ENCODE measurements around the gene PNMA3.
"Not testable (repeated sequence)": the region's sequence is repeated elsewhere in the genome, so short reads cannot be mapped to it uniquely, and the experiment has no call there.

The PNMA3 gene

DNA sequence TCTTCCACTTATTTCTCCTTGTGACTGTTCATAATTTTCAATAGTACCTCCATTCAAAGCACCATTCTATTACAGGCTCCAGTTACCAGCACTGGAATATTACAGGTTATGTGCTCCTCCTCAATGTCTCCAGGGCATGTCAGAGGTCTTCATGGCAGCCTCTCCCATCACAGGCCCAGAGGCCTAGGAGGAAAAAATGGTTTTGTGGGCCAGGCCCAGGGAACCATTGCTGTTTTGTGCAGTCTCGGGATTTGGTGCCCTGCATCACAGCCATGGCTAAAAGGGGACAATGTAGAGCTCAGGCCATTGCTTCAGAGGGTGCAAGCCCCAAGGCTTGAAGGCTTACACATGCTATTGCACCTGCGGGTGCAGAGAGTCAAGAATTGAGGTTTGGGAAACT is 7.2 kb upstream of the PNMA3 start:
- no peak overlapping the region for H3K27ac ChIP-seq (ENCODE audit: low read depth, low read length)
- H3K4me1 ChIP-seq (ENCODE audit: control insufficient read depth in 5 of 5, insufficient read depth in 5 of 5, low read length in 5 of 5): peaks cover 0 to 4% (median 0%) of the 10 kb centered on the region in 5 donors
- H3K9me3 ChIP-seq (ENCODE audit: control insufficient read depth in 5 of 5, low read length in 5 of 5): peaks cover 3 to 18% (median 16%) of the 10 kb centered on the region in 5 donors
- no peak overlapping the region for H3K4me3 ChIP-seq (ENCODE audit: low read depth in 1 of 5, low read length in 5 of 5)
- H3K9ac ChIP-seq (ENCODE audit: low read length in 5 of 5): no peak overlapping the region
- peaks cover 0 to 7% (median 0%) of the 10 kb centered on the region in 5 donors for H3K27me3 ChIP-seq (ENCODE audit: control insufficient read depth in 5 of 5, insufficient read depth in 4 of 5, low read length in 5 of 5)
- H3K36me3 ChIP-seq (ENCODE audit: control insufficient read depth in 5 of 5, insufficient read depth in 5 of 5, low read length in 5 of 5): no peaks in the 10 kb centered on the region

GRCh38 chrX:153052534-153052933 is 3.7 kb upstream of the PNMA3 start:
- no peak overlapping the region for H3K4me3 ChIP-seq (ENCODE audit: low read depth in 1 of 5, low read length in 5 of 5)
- no peak overlapping the region for H3K9ac ChIP-seq (ENCODE audit: low read length in 5 of 5)
- H3K4me1 ChIP-seq (ENCODE audit: control insufficient read depth in 5 of 5, insufficient read depth in 5 of 5, low read length in 5 of 5): peaks cover 0 to 8% (median 1%) of the 10 kb centered on the region in 5 donors
- H3K27me3 ChIP-seq (ENCODE audit: control insufficient read depth in 5 of 5, insufficient read depth in 4 of 5, low read length in 5 of 5): peaks cover 4 to 15% (median 12%) of the 10 kb centered on the region in 5 donors
- H3K27ac ChIP-seq (ENCODE audit: low read depth, low read length): no peak overlapping the region
- H3K9me3 ChIP-seq (ENCODE audit: control insufficient read depth in 5 of 5, low read length in 5 of 5): peaks cover 3 to 18% (median 16%) of the 10 kb centered on the region in 5 donors
- H3K36me3 ChIP-seq (ENCODE audit: control insufficient read depth in 5 of 5, insufficient read depth in 5 of 5, low read length in 5 of 5): no peaks in the 10 kb centered on the region

DNA sequence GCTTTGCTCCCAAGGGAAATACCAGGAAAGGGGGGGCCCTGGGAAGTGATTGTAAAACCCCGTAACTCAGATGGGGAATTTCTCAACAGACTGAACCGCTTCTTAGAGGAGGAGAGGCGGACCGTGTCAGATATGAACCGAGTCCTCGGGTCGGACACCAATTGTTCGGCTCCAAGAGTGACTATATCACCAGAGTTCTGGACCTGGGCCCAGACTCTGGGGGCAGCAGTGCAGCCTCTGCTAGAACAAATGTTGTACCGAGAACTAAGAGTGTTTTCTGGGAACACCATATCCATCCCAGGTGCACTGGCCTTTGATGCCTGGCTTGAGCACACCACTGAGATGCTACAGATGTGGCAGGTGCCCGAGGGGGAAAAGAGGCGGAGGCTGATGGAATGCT is 1.0 kb downstream of the PNMA3 start:
- H3K36me3 ChIP-seq (ENCODE audit: control insufficient read depth in 5 of 5, insufficient read depth in 5 of 5, low read length in 5 of 5): no peaks in the 10 kb centered on the region
- H3K9me3 ChIP-seq (ENCODE audit: control insufficient read depth in 5 of 5, low read length in 5 of 5): peaks cover 0 to 3% (median 0%) of the 10 kb centered on the region in 5 donors
- H3K4me1 ChIP-seq (ENCODE audit: control insufficient read depth in 5 of 5, insufficient read depth in 5 of 5, low read length in 5 of 5): peaks cover 0 to 15% (median 4%) of the 10 kb centered on the region in 5 donors
- no peak overlapping the region for H3K9ac ChIP-seq (ENCODE audit: low read length in 5 of 5)
- no peak overlapping the region for H3K27ac ChIP-seq (ENCODE audit: low read depth, low read length)
- H3K27me3 ChIP-seq (ENCODE audit: control insufficient read depth in 5 of 5, insufficient read depth in 4 of 5, low read length in 5 of 5): peaks cover 13 to 36% (median 27%) of the 10 kb centered on the region in 5 donors
- no peak overlapping the region for H3K4me3 ChIP-seq (ENCODE audit: low read depth in 1 of 5, low read length in 5 of 5)

DNA sequence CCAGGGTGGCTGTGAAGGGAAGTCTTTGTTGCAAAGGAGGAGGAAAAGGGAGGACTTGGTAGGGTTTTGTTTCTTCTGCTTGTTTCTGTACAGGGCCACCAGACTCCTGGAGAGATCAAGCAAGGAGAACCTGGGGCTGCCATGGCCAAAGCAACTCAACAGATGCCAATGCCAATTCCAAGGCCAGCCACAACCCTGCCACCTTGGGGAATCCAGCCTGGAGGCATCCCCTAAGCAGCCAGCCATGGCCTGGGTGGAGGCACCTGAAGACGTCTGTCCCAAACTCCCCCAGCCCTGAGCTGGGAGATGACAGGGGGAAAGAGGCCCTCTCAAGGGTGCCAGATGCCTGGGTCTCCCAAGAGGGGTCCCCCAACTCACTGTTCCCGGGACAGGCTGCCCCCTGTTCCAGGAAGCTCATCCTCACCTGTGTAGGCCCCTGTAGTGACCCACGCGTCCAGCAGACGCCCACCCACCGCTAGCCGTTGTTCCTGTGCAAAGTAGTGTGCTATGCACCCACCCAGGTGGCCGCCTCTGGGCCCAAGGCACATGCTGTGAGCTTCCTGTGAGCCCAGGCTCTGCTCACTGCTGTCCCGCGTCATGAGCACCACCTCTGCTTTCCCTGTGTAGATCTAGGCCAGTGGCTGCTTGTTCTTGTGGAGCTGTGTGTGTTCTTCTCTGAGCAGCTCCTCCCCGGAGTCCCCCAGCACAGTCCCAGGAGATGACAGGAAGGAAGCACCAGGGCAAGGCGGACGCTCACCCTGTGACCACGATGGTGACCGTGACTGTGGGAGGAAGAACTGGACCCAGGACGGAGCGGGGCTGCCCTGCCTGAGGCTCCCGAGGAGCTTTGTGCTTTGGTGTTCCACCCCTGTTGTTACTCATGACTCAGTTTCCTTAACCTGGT is 3.2 kb downstream of the PNMA3 start:
- peaks cover 1 to 24% (median 13%) of the 10 kb centered on the region in 5 donors for H3K4me1 ChIP-seq (ENCODE audit: control insufficient read depth in 5 of 5, insufficient read depth in 5 of 5, low read length in 5 of 5)
- H3K27ac ChIP-seq (ENCODE audit: low read depth, low read length): no peak overlapping the region
- peaks cover 13 to 39% (median 30%) of the 10 kb centered on the region in 5 donors for H3K27me3 ChIP-seq (ENCODE audit: control insufficient read depth in 5 of 5, insufficient read depth in 4 of 5, low read length in 5 of 5)
- H3K9ac ChIP-seq (ENCODE audit: low read length in 5 of 5): no peak overlapping the region
- no peak overlapping the region for H3K4me3 ChIP-seq (ENCODE audit: low read depth in 1 of 5, low read length in 5 of 5)
- H3K36me3 ChIP-seq (ENCODE audit: control insufficient read depth in 5 of 5, insufficient read depth in 5 of 5, low read length in 5 of 5): no peaks in the 10 kb centered on the region
- H3K9me3 ChIP-seq (ENCODE audit: control insufficient read depth in 5 of 5, low read length in 5 of 5): no peaks in the 10 kb centered on the region

DNA sequence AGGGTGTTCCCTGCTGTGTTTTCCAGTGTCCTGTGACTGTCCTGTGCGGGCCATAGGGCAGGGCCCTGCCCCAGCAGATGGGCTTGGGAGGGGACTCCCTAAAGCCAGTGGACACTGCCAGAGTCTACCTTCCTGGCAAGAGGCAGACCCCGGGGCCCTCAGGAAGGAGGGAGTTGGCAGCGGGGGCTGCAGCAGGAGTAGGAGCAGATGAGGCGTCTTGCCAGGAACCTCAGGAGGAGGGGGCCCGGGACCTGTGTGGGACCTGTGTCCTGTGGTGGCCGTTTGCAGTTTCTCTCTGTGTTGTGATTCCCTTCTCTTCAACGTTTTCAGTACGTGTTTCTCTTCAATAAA is 3.8 kb downstream of the PNMA3 start:
- no peak overlapping the region for H3K9ac ChIP-seq (ENCODE audit: low read length in 5 of 5)
- H3K4me1 ChIP-seq (ENCODE audit: control insufficient read depth in 5 of 5, insufficient read depth in 5 of 5, low read length in 5 of 5): peaks cover 1 to 24% (median 13%) of the 10 kb centered on the region in 5 donors
- peaks cover 13 to 39% (median 27%) of the 10 kb centered on the region in 5 donors for H3K27me3 ChIP-seq (ENCODE audit: control insufficient read depth in 5 of 5, insufficient read depth in 4 of 5, low read length in 5 of 5)
- no peak overlapping the region for H3K4me3 ChIP-seq (ENCODE audit: low read depth in 1 of 5, low read length in 5 of 5)
- no peaks in the 10 kb centered on the region for H3K9me3 ChIP-seq (ENCODE audit: control insufficient read depth in 5 of 5, low read length in 5 of 5)
- H3K36me3 ChIP-seq (ENCODE audit: control insufficient read depth in 5 of 5, insufficient read depth in 5 of 5, low read length in 5 of 5): no peaks in the 10 kb centered on the region
- H3K27ac ChIP-seq (ENCODE audit: low read depth, low read length): no peak overlapping the region

GRCh38 chrX:153061732-153062131 is 5.5 kb downstream of the PNMA3 start:
- Histone ChIP-seq H3K27ac (ENCODE audit: low read depth, low read length) (no peak overlapping the region), H3K4me1 (ENCODE audit: control insufficient read depth in 5 of 5, insufficient read depth in 5 of 5, low read length in 5 of 5) (peaks cover 1 to 24% (median 13%) of the 10 kb centered on the region in 5 donors), H3K4me3 (ENCODE audit: low read depth in 1 of 5, low read length in 5 of 5) (no peak overlapping the region), H3K9ac (ENCODE audit: low read length in 5 of 5) (no peak overlapping the region), H3K27me3 (ENCODE audit: control insufficient read depth in 5 of 5, insufficient read depth in 4 of 5, low read length in 5 of 5) (peaks cover 13 to 34% (median 24%) of the 10 kb centered on the region in 5 donors), H3K36me3 (ENCODE audit: control insufficient read depth in 5 of 5, insufficient read depth in 5 of 5, low read length in 5 of 5) (no peaks in the 10 kb centered on the region), H3K9me3 (ENCODE audit: control insufficient read depth in 5 of 5, low read length in 5 of 5) (no peaks in the 10 kb centered on the region)

- Histone ChIP-seq H3K4me1 (ENCODE audit: control insufficient read depth in 5 of 5, insufficient read depth in 5 of 5, low read length in 5 of 5) (peaks cover 0 to 15% (median 11%) of the 10 kb centered on the region in 5 donors), H3K27me3 (ENCODE audit: control insufficient read depth in 5 of 5, insufficient read depth in 4 of 5, low read length in 5 of 5) (peaks cover 2 to 20% (median 13%) of the 10 kb centered on the region in 5 donors), H3K9me3 (ENCODE audit: control insufficient read depth in 5 of 5, low read length in 5 of 5) (no peaks in the 10 kb centered on the region), H3K36me3 (ENCODE audit: control insufficient read depth in 5 of 5, insufficient read depth in 5 of 5, low read length in 5 of 5) (no peaks in the 10 kb centered on the region), H3K9ac (ENCODE audit: low read length in 5 of 5) (no peak overlapping the region), H3K27ac (ENCODE audit: low read depth, low read length) (no peak overlapping the region), H3K4me3 (ENCODE audit: low read depth in 1 of 5, low read length in 5 of 5) (no peak overlapping the region)
These were observed 7.0 kb downstream of the PNMA3 start for GRCh38 chrX:153063315-153063714.

GRCh38 chrX:153064061-153064460 is 7.8 kb downstream of the PNMA3 start:
- Histone ChIP-seq H3K9ac (ENCODE audit: low read length in 5 of 5) (no peak overlapping the region), H3K27ac (ENCODE audit: low read depth, low read length) (no peak overlapping the region), H3K4me1 (ENCODE audit: control insufficient read depth in 5 of 5, insufficient read depth in 5 of 5, low read length in 5 of 5) (peaks cover 0 to 12% (median 7%) of the 10 kb centered on the region in 5 donors), H3K4me3 (ENCODE audit: low read depth in 1 of 5, low read length in 5 of 5) (no peak overlapping the region), H3K27me3 (ENCODE audit: control insufficient read depth in 5 of 5, insufficient read depth in 4 of 5, low read length in 5 of 5) (peaks cover 0 to 14% (median 7%) of the 10 kb centered on the region in 5 donors), H3K9me3 (ENCODE audit: control insufficient read depth in 5 of 5, low read length in 5 of 5) (no peaks in the 10 kb centered on the region), H3K36me3 (ENCODE audit: control insufficient read depth in 5 of 5, insufficient read depth in 5 of 5, low read length in 5 of 5) (no peaks in the 10 kb centered on the region)

DNA sequence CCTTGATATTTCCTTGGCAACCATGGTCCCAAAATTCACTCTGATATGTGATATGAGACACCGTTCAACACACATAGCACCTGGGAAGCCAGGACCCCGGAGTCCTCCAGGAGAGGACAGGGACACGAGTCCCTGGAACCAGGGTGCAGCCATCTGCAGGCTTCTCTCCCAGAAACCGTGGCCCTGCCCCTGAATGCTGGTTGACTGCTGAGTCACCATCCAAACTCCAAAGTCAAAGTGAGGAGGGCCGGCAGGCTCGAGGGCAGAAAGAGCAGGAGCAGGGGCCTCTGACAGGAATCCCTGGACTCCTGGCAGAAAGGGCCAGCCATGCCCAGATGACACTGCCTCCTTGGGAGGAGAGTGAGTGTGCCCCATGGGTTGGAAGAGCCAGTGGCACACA is 9.1 kb downstream of the PNMA3 start:
- H3K4me1 ChIP-seq (ENCODE audit: control insufficient read depth in 5 of 5, insufficient read depth in 5 of 5, low read length in 5 of 5): peaks cover 0 to 12% (median 7%) of the 10 kb centered on the region in 5 donors
- H3K27ac ChIP-seq (ENCODE audit: low read depth, low read length): no peak overlapping the region
- H3K9me3 ChIP-seq (ENCODE audit: control insufficient read depth in 5 of 5, low read length in 5 of 5): no peaks in the 10 kb centered on the region
- H3K9ac ChIP-seq (ENCODE audit: low read length in 5 of 5): no peak overlapping the region
- no peaks in the 10 kb centered on the region for H3K36me3 ChIP-seq (ENCODE audit: control insufficient read depth in 5 of 5, insufficient read depth in 5 of 5, low read length in 5 of 5)
- peaks cover 0 to 11% (median 4%) of the 10 kb centered on the region in 5 donors for H3K27me3 ChIP-seq (ENCODE audit: control insufficient read depth in 5 of 5, insufficient read depth in 4 of 5, low read length in 5 of 5)
- H3K4me3 ChIP-seq (ENCODE audit: low read depth in 1 of 5, low read length in 5 of 5): no peak overlapping the region

GRCh38 chrX:153066402-153066801 is 10.1 kb downstream of the PNMA3 start:
- H3K4me1 ChIP-seq (ENCODE audit: control insufficient read depth in 5 of 5, insufficient read depth in 5 of 5, low read length in 5 of 5): peaks cover 0 to 12% (median 7%) of the 10 kb centered on the region in 5 donors
- not testable (repeated sequence) for H3K9me3 ChIP-seq (ENCODE audit: control insufficient read depth in 5 of 5, low read length in 5 of 5)
- peaks cover 0 to 11% (median 4%) of the 10 kb centered on the region in 5 donors for H3K27me3 ChIP-seq (ENCODE audit: control insufficient read depth in 5 of 5, insufficient read depth in 4 of 5, low read length in 5 of 5)

More at GRCh38 chrX:153066402-153066801, 10.1 kb downstream of the PNMA3 start:
- H3K9ac ChIP-seq (ENCODE audit: low read length in 5 of 5); H3K27ac ChIP-seq (ENCODE audit: low read depth, low read length); H3K4me3 ChIP-seq (ENCODE audit: low read depth in 1 of 5, low read length in 5 of 5); H3K36me3 ChIP-seq (ENCODE audit: control insufficient read depth in 5 of 5, insufficient read depth in 5 of 5, low read length in 5 of 5): not testable (repeated sequence)
